Fibroblast of pulmonary artery (primary cell): ENCODE data around the gene LRP2BP.

Experiments
- DNase-seq: peaks from one replicate; pipeline ENCODE4 v3.0.0-alpha.2; 2010; ENCODE audit warnings: low read depth
- H3K4me3 ChIP-seq: replicated peaks from 2 replicates; pipeline ENCODE4 v1.5.1; 2011; ENCODE audit warnings: low read depth, mild to moderate bottlenecking, control low read depth, low read length, moderate library complexity
- TF ChIP-seq, protein P1 (sequence below): IDR thresholded peaks from 2 replicates; pipeline ENCODE4 v1.5.1; 2011; ENCODE audit warnings: mild to moderate bottlenecking, control low read depth, low read length, inconsistent platforms; ENCODE audit errors: missing control alignments

LRP2BP gene

DNA sequence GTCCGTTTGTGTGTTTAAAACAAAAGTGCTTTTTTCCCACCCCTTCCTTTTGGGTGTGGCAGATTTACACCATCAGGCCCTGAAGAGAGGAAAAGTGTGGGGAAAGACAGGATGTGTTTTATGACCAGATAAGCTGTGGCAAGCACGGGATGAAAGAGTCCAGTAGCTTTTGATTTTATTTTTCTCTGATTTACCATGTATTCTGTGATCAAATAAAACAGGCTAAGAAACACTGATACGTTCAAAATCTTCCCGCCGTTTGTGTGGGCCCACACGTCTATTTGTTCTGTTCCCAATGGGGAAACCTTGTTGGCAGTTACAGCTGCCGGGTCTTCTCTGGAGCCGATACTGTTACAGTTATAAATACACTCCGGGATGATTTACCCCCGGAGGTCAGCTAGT, 10.8 kb downstream of the LRP2BP start:
- no peak overlapping the region for H3K4me3 ChIP-seq
- peak; percentile 49 for DNase-seq
- TF ChIP-seq, protein P1, sequence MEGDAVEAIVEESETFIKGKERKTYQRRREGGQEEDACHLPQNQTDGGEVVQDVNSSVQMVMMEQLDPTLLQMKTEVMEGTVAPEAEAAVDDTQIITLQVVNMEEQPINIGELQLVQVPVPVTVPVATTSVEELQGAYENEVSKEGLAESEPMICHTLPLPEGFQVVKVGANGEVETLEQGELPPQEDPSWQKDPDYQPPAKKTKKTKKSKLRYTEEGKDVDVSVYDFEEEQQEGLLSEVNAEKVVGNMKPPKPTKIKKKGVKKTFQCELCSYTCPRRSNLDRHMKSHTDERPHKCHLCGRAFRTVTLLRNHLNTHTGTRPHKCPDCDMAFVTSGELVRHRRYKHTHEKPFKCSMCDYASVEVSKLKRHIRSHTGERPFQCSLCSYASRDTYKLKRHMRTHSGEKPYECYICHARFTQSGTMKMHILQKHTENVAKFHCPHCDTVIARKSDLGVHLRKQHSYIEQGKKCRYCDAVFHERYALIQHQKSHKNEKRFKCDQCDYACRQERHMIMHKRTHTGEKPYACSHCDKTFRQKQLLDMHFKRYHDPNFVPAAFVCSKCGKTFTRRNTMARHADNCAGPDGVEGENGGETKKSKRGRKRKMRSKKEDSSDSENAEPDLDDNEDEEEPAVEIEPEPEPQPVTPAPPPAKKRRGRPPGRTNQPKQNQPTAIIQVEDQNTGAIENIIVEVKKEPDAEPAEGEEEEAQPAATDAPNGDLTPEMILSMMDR: no peak

DNA sequence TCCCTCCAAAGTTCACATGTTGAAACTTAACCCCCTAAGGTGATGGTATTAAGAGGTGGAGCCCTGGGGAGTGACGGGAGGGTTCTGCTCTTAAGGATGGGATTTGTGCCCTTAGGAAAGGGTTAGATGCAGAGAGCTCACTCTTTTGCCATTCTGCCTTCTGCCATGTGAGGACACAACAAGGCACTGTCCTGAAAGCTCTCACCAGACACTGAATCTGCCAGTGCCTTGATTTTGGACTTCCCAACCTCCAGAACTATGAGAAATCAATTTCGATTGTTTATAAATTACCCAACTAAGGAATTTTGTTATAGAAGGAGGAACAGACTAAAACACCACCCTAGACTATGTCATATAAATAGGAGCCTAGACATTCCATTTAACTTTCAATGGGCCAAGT, 11.7 kb downstream of the LRP2BP start:
- TF ChIP-seq, protein P1: no peak
- no peak overlapping the region for H3K4me3 ChIP-seq
- DNase-seq: no peak

- no peak overlapping the region for H3K4me3 ChIP-seq
- TF ChIP-seq, protein P1: no peak
- DNase-seq: no peak
Observed at GRCh38 chr4:185383451-185383850, 12.3 kb downstream of the LRP2BP start.

- H3K4me3 ChIP-seq: no peak overlapping the region
- no peak for DNase-seq
- TF ChIP-seq, protein P1: no peak
Observed at GRCh38 chr4:185382754-185383153, 13.0 kb downstream of the LRP2BP start.

DNA sequence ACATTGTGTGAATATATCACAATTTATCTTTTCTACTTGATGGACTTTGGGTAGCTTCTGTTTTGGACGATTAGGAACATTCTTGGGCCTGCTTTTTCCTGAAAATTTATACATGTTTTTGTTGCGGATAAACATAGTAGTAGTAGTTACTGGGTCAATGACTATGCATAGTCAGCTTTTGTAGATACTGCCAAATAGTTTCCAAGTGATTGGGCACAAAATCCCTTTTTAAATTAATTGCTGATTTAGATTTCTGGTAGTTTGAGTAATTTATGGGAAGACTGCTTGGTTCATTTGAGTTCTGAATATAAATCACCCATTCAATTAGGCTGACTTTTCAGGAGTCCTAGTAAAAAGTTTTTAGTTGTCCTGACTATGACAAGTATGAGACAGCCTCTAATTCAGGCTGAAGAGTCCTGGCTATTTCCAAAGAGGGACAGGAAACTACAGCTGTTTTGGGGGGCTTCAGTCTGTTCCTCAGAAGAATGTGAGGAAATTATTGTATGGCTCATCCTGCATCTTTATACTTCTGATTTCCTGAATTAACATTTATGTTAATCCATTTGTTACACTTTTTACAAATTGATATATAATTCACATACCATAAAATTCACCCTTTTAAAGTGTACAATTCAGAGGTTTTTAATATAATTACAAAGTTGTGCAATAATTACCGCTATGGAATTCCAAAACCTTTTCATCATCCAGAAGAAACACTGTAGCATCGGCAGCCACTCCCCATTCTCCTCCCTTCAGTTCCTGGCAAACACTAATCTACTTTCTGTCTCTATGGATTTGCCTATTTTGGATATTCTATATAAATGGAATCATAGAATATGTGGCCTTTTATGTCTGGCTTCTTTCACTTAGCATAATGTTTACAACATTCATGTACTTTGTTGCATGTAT, 14.2 kb downstream of the LRP2BP start:
- peak; percentile 45 for DNase-seq
- TF ChIP-seq, protein P1: no peak
- no peak overlapping the region for H3K4me3 ChIP-seq

DNA sequence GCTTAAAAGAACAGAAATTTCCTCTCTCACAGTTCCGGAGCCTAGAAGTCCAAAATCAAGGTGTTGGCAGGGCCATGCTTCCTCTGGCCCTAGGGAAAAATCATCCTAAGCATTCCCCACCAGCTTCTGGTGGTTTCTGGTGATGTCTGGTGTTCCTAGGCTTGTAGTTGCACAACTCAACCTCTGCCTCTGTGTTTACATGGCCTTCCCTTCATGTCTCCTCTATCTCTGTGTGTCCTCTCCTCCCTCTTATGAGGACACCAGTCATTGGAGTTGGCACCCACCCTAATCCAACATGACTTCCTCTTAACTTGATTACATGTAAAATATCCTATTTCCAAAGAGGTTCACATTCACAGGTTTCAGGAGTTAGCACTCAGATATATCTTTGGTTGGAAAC, 15.4 kb downstream of the LRP2BP start:
- no peak for DNase-seq
- H3K4me3 ChIP-seq: no peak overlapping the region
- TF ChIP-seq, protein P1: no peak
